HFF-Myc (cell line): ENCODE results near the gene GFPT1.

ENCODE experiments used
- DNase-seq: peaks from one replicate; pipeline ENCODE4 v3.0.0-alpha.2; 2011; ENCODE audit warnings: low read depth; ENCODE audit errors: extremely low read depth
- H3K4me3 ChIP-seq: replicated peaks from 2 replicates; pipeline ENCODE4 v1.5.1; 2011; ENCODE audit warnings: low read depth, mild to moderate bottlenecking, control low read depth, low read length
- TF ChIP-seq, protein P1 (sequence below): IDR thresholded peaks from 2 replicates; pipeline ENCODE4 v1.5.1; 2012; ENCODE audit warnings: mild to moderate bottlenecking, low read depth, low read length, control low read depth; ENCODE audit errors: missing control alignments

GFPT1 gene

DNA sequence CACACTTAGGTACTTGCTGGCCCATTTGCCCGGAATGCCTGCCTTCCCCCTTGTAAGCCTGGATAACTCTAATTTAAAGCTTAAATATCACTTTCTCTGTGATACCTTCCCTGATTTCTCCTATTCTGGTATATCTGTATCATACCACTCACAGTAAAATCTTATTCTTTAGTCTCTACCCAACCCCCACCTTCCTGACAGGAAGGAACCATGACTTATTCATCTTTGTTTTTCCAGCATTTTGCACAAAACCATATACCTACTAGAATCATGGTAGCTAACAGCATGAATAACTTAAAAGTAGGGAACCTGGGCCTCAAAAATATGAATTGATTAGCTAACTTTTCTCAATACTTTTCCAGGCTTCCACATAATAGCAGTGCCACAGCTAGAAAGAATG, 111.5 kb downstream of the GFPT1 start:
- DNase-seq = no peak
- TF ChIP-seq, protein P1, sequence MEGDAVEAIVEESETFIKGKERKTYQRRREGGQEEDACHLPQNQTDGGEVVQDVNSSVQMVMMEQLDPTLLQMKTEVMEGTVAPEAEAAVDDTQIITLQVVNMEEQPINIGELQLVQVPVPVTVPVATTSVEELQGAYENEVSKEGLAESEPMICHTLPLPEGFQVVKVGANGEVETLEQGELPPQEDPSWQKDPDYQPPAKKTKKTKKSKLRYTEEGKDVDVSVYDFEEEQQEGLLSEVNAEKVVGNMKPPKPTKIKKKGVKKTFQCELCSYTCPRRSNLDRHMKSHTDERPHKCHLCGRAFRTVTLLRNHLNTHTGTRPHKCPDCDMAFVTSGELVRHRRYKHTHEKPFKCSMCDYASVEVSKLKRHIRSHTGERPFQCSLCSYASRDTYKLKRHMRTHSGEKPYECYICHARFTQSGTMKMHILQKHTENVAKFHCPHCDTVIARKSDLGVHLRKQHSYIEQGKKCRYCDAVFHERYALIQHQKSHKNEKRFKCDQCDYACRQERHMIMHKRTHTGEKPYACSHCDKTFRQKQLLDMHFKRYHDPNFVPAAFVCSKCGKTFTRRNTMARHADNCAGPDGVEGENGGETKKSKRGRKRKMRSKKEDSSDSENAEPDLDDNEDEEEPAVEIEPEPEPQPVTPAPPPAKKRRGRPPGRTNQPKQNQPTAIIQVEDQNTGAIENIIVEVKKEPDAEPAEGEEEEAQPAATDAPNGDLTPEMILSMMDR = no peak
- no peak overlapping the region for H3K4me3 ChIP-seq

DNA sequence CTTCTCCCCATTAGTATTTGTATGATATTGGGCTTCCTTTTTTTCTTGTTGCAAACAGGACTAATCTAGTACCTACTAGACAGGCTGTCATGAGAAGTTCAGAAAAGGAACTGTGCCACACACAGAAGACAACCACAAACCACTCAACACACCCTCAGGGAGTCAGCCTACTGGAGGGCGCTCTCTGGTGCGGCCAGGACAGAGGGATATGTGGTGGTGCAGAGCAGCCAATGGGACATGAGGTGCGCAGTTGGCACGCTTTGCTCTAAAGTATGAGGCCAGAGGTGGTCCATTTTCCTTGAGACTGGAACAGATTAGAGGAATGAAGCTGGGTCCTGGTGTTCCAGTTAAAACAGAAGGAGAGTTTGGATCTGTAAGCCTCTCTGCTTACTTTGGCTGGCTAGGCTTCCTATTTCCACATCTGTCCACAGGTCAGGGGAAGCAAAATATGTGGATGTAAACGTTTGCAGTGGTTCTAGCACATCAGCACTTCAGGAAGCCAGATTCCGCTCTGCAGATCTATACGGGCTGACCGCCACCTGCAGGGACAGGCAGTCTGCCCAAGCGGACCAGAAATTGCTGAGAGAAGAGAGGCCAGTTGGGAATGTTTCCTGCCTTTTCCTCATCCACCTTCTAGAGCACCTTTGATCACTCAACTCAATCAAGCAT, 114.1 kb downstream of the GFPT1 start:
- no peak overlapping the region for H3K4me3 ChIP-seq
- TF ChIP-seq, protein P1 = no peak
- DNase-seq = no peak

DNA sequence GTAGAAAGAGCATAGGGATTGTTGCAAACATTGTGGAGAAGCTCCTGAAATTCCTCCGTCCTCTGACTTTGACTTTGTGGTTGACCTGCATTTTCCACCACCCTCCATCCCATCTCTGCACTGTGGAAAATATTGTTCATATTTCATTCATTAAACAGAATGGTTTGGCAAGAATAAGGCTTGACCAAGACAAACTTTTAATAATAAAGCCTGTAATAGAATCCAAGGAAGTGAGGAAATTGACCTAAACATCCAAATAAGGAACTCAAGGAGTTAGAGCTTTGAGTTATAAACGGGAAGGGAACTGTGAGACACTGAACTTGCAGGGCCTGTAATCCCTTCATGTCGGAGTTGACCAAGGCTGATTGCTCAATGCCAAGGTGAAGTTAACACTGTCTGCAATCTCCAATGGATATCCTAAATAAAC, 115.2 kb downstream of the GFPT1 start:
- DNase-seq = no peak
- no peak overlapping the region for H3K4me3 ChIP-seq
- TF ChIP-seq, protein P1 = no peak
